ENCODE data around the gene NUP85.
A peak's percentile ranks its signal among the peaks of the same experiment; 100 is the strongest.
"Not testable (repeated sequence)": the region's sequence is repeated elsewhere in the genome, so short reads cannot be mapped to it uniquely, and the experiment has no call there.

The NUP85 gene

DNA sequence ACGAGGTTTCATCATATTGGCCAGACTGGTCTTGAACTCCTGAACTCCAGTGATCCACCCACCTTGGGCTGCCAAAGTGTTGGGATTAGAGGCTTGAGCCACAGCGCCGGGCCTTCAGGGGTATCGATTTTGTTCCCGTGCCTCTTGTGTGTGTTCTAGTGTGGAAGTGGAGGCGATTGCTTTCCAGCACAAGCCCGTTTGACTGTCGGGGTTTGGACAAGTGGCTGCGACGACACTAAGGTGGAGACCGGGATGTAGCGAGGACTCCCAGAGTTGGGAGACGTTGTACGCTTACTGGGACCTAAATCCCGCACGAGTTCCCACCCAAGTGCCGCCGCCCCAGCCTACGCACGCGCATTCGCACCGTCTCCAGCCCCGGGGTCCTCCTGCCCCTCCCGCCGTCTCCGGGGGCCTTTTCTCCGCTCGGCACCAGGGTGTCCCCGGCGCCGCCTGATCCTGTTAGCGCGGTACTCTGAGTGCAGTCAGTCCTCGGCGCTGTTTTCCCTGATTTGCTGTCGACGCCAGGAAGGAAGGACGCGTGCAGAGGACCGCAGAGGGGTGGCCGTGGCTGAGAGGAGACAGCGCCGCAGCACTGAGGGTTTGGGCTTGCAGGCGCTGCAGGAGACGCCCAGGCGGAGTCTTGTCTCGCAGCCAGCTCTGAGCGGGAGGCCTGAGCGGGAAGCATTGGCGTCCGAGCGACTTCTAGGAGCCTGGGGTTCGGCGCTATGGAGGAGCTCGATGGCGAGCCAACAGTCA is at the start of gene NUP85:
Gene NUP85, plus strand, starts transcription at position 643 of the 756 bp plus-strand sequence. Its CDS starts 83 bp downstream, at position 726.
- DNase-seq, result peak; percentile 95

DNA sequence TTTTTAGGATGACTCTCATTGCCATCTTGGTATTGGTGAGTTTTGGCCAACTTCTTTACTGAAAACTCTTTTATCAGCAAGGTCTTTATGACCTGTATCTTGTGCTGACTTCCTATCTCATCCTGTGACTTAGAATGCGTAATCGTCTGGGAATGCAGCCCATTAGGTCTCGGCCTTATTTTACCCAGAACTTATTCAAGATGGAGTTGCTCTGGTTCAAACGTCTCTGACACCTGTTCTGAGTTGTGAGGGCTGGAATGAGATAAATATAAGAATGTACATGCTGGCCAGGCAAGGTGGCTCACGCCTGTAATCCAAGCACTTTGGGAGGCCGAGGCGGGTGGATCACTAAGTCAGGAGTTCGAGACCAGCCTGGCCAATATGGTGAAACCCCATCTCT is 47.0 kb upstream of the NUP85 start:
- not testable (repeated sequence) for DNase-seq

DNA sequence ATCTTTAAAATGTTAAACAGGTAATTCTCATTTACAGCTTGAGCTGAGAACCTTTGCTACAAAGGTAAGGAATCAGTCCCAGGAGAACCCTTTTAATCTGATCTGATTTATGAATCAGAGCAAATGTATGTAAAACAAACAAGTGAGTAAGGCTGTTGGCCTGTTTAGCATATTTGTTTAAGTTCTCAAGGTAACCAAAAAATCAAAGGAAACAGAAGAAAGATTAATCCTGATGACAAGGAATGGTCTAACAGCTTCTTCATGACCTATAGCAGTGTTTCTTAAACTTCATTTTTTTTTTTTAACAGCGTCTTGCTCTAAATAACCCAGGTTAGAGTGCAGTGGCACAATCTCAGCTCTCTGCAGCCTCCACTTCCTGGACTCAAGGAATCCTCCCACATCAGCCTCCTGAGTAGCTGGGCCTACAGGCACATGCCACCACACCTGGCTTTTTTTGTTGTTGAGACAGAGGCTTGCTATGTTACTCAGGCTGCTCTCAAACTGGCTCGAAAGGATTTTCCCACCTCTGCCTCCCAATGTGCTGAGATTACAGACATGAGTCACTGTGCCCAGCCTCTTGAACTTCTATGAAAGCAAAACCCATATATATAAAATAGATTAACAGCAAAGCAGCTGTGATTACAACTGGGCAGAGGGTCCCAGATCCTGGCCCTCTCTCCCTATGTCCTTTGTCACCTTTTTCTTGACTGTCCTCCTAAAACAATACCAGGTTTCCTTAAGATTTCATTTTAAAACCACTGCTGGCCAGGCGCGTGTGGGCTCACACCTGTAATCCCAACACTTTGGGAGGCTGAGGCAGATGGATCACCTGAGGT is 46.1 kb upstream of the NUP85 start:
- no peak for DNase-seq

DNA sequence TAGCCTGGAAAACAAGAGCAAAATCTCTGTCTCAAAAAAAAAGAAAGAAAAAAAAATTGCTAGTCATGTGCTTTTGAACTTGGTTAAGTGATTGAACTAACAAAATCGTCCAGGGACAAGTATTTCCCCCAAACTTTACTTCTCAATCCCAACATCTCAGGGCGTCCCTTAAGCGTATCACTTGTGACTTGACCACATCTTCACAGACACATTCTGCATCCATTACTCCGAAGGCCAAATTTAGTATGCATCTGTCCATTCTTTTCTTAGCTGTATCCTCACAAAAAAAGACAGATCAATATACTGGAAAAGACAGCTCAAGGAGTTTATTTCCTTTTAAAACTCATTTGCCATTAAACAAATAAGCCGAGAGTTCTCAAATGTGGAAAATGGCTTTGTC is 45.3 kb upstream of the NUP85 start:
- no peak for DNase-seq

- no peak for DNase-seq
Observed at GRCh38 chr17:75163074-75163473, 42.4 kb upstream of the NUP85 start.

- not testable (repeated sequence) for DNase-seq
Observed at GRCh38 chr17:75164606-75165005, 40.9 kb upstream of the NUP85 start.

DNA sequence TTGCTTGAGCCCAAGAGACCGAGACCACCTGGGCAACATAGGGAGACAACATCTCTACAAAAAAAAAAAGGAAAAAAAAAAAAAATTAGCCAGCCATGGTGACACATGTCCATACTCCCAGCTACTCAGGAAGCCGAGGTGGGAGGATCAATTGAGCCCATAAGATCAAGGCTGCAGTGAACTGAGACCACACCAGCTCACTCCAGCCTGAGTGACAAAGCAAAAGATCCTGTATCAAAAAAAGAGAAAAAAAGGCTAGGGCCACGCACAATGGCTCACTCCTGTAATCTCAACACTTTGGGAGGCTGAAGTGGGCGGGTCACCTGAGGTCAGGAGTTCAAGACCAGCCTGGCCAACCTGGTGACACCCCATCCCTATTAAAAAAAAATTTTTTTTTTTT is 36.5 kb upstream of the NUP85 start:
- DNase-seq, result no peak

- no peak for DNase-seq
Observed at GRCh38 chr17:75173526-75173925, 32.0 kb upstream of the NUP85 start.

- DNase-seq, result no peak
Observed at GRCh38 chr17:75174996-75175395, 30.5 kb upstream of the NUP85 start.

DNA sequence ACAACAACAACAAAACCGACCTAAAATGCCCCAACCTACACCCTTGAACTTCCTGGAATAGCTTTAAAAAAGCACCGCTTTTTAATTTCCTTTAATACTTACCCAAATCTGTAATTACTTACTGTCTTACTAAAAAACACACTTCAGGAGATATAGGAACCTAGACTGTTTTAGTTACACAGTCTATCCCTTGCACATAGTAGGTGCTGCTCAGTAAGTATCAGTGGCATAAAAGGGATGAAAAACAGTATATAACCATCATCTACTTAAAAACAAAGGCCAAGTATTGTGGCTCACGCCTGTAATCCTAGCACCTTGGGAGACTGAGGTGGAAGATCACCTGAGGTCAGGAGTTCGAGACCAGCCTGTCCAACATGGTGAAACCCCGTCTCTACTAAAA is 28.9 kb upstream of the NUP85 start:
- no peak for DNase-seq

- DNase-seq, result peak; percentile 5
Observed at GRCh38 chr17:75178453-75178852, 27.0 kb upstream of the NUP85 start.

GRCh38 chr17:75181110-75181509 is 24.4 kb upstream of the NUP85 start:
- DNase-seq, result no peak

DNA sequence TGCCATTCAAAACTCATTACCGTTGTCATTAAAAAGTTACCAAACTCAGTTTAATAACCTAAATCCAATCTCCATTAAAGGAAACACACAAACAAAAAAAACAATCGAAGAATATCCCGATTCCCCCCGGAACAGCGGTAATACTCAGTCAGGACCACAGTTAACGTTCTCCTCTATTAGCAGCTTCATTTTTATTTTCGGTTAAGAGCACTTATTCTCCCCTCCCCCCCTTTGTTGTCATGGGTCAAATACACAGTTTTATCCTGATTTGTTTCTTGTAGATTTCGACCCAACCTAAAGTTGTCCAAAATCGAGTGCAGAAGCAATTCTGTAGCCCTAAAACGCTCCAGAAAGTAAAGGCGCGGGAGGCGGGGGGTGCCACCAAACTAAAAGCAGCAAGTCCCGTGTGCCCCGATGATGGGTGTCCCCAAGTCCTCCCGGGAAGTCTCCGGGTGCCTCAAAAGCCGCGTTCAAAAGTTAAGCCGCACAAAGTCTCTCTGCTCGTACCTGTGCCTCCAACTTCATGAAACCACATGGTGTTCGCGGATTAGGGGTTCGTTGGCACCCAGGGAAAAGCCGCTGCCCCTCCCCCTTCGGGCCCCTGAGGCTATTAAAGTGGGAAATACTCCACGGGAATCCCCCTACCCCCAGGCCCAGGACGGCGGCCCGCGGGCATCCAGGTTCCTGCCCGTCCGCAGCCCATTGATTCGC is 23.7 kb upstream of the NUP85 start:
- peak; percentile 55 for DNase-seq

- DNase-seq, result no peak
Observed at GRCh38 chr17:75182319-75182568, 23.2 kb upstream of the NUP85 start.

DNA sequence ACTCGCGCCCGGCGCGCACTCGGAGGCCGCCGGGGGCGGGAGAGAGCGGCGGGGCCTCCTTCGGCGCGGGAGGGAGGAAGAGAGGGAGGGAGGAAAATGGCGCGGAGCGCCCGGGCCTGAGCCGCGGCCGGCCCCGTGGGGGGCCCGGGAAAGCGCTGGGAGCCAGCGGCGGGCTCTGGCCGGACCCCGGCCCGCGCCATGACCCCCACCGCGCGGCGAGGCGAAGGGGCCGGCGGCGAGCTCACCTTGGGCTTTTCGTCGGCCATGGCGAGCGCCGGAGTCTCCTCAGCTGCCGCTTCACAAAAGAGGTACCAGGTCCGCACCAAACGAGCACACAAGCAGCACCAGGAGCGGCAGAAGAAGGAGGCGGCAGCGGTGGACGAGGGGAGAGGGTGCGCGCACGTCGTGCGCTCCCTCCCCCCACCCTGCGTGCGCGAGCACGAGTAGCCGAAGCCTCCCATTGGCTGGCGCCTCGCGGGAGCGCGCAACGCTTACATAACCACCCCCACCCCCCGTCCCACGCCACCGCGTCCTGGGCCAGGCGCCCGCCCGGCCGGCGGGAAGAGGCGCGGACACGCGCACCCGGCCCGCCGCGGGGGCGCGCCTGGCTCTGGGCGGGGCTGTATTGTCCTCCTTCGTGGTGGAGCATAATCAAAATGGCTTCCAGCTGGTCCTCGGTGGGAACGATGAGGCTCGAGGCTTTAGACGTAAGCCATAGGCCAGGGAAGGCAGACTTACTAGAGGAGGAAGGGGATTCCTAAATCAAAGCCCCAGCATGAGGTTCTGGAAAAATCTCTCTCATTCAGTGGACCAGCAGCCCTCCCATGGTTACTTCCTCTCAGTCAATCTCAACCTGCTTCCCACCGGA is 22.7 kb upstream of the NUP85 start, which contains the start of gene SUMO2:
Gene SUMO2, minus strand, starts transcription at position 391 of the 868 bp plus-strand sequence. Its CDS starts 125 bp downstream, at position 266.
- DNase-seq, result peak; percentile 97

GRCh38 chr17:75183999-75184884 is 21.2 kb upstream of the NUP85 start:
- no peak for DNase-seq

DNA sequence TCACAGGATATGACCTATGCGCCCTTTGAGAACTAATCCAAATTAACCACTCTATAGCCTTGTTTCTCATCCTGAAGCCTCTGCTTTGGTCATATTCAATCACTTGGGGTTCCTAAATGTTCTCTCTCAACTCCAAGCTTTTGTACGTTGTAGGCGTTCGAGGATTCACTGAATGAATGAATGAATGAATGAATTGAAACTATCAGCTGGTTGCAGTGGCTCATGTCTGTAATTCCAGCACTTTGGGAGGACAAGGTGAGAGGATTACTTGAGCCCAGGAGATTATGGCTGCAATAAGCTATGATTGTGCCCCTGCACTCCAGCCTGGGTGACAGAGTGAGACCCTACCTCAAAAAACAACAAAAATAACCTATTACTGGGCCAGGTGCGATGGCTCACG is 16.9 kb upstream of the NUP85 start:
- no peak for DNase-seq

- DNase-seq, result no peak
Observed at GRCh38 chr17:75191584-75191983, 13.9 kb upstream of the NUP85 start.

DNA sequence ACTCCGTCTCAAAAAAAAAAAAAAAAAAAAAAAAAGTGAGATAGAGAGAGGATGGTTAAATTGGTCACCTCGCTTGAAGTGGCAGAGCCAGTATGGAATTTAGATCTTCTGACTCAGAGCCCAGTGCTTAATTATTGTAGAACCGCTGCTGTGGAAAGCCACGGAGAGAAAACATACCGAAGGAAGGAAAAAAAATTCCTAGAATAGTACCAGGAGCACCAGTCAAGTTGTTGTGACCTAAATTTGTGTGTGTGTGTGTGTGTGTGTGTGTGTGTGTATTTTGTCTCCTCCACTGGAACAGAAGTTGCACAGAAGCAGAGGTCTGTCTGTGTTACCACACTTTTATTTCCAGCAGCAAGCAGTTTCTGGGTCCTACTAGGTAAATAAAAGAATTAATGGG is 10.6 kb upstream of the NUP85 start:
- no peak for DNase-seq

DNA sequence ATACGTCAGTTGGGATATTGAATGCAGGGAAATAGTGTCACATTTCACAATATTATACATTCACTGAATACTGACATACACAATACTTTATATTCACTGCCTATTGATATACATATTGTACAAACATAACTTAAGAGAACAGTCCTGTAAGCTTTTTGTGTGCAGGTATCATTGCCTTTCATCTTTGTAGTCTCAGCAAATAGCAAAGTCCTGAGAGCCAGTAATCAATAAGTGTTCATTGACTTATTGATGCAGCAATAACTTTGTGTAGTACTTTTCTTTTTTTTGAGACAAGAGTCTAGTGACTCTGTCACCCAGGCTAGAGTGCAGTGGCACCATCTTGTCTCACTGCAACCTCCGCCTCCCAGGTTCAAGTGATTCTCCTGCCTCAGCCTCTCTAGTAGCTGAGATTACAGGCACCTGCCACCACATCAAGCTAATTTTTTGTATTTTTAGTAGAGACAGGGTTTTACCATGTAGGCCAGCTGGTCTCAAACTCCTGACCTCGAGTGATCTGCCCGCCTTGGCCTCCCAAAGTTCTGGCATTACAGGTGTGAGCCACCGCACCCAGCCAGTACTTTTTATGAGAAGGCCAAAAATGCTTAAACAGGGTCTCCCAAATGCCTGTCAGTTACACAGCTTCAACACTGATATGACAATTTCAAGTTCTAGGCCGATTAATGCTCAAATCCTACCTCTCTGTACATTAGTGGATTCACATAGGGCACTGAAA is 5.4 kb upstream of the NUP85 start:
- no peak for DNase-seq

- no peak for DNase-seq
Observed at GRCh38 chr17:75205793-75206163, 299 bp downstream of the NUP85 start.

Data from CD4-positive, alpha-beta T cell treated with Interleukin-17A for 4 hours (primary cell).